H7 (cell line): ENCODE measurements around the gene ATXN7L3B. TPM values are rescaled to one million over a fixed set of nuclear protein-coding genes. Genes with fewer than 3 reads are reported as not detected.

ENCODE experiments used
- DNase-seq: peaks from one replicate; pipeline ENCODE4 v3.0.0; 2012
- H3K27me3 ChIP-seq: 2 replicates; pipeline ENCODE4 v1.6.0; 2011; ENCODE audit warnings: mild to moderate bottlenecking, low read length; ENCODE audit not compliant: control insufficient read depth, insufficient read depth
- H3K36me3 ChIP-seq: replicated peaks from 2 replicates; pipeline ENCODE4 v1.5.1; 2011; ENCODE audit warnings: low read length; ENCODE audit not compliant: control insufficient read depth, insufficient read depth
- H3K4me3 ChIP-seq: 2 replicates; pipeline ENCODE4 v1.5.1; 2011; ENCODE audit warnings: low read depth, mild to moderate bottlenecking, control low read depth, low read length, moderate library complexity; ENCODE audit not compliant: insufficient read depth
- total RNA-seq: library from RNA; depleted of rRNA; stranded (reverse); fragments of >200 nt; shearing (Covaris generic); gene quantifications from 2 replicates; pipeline ENCODE4 v1.2.3, GENCODE V29; 2014

Gene ATXN7L3B
- total RNA-seq, 1 experiment from 2014 or later, result 27.2 TPM

DNA sequence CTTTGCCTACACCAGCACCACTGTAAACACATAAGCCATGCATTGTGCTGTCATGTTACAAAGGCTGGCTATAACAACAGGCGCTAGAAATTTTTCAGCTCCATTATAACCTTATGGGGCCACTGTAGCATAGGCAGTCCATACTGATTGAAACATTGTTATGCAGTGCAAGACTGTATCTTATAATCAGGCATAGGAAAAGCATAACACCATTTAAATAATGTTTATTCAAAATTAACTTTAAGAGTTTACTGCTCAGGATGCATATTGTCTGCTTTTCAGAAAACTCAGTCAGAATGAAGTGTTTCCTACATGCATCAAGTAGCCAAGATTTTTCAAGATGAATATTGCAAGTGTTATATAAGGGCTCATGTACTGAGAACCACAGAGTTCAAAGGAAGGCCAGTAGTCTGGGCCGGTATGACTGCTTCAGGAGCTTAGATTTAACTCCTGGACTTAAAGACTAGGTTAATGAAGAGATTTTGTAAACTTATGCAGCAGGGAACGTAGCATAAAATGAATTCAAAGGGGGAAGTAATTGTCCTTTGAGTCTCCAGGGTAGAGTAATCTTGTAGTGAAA lies 46.9 kb downstream of the ATXN7L3B start:
- H3K36me3 ChIP-seq, result no peaks in the 10 kb centered on the region
- H3K27me3 ChIP-seq, result no peaks in the 10 kb centered on the region
- no peak overlapping the region for H3K4me3 ChIP-seq
- no peak for DNase-seq

DNA sequence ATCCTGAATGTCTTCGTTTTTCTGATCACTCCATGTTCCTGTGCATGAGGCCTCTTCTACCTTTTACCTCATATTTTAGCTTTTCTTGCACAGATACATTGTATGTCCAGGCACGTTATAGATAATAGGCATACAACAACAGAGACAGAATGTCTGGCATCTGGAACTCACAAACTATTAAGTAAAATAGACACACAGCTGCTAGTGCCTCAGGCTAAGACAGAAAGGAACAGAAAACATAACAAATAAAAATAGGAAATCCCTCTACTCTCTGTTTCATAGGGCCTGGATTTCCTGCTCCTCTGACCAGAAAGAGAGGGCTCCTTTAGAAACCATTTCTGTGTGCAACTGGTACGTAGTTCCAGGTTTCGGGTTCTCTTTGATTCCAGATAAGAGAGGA lies 48.6 kb downstream of the ATXN7L3B start:
- no peak overlapping the region for H3K4me3 ChIP-seq
- H3K36me3 ChIP-seq, result no peaks in the 10 kb centered on the region
- no peaks in the 10 kb centered on the region for H3K27me3 ChIP-seq
- no peak for DNase-seq
